SK-N-SH (cell line): ENCODE results near the gene PRDM13. TPM values are rescaled to one million over a fixed set of nuclear protein-coding genes. Genes with fewer than 3 reads are reported as not detected.
A peak's percentile ranks its signal among the peaks of the same experiment; 100 is the strongest.

ENCODE experiments used
- CTCF ChIA-PET: fragments of 300-600, 350-600 bp; formaldehyde crosslinking; extraction: SDS; loops from one replicate; lab custom pipeline; 2021; lab: Yijun Ruan, JAX
- POLR2A ChIA-PET: fragments of 350-600 bp; sonication (Branson Sonifier 250); formaldehyde crosslinking; extraction: SDS; loops from one replicate; lab custom pipeline; 2020; ENCODE audit warnings: antibody characterized with exemption, inconsistent platforms; lab: Yijun Ruan, JAX
- DNase-seq: peaks from one replicate; pipeline ENCODE4 v3.0.0; 2012
- H2AFZ ChIP-seq: fragments of 200-600 bp; sonication (generic); 2 replicates; pipeline ENCODE4 v1.8.1; 2016; ENCODE audit warnings: antibody characterized with exemption, mild to moderate bottlenecking, low read depth
- H3F3A ChIP-seq: fragments of 200-600 bp; sonication (generic); replicated peaks from 2 replicates; pipeline ENCODE3; 2016; ENCODE audit warnings: antibody characterized with exemption, mild to moderate bottlenecking; ENCODE audit not compliant: insufficient read depth
- H3K27ac ChIP-seq, 2 experiments: fragments of 200-500 bp in 1 of 2; fragments of 200-600 bp in 1 of 2; sonication (Bioruptor generic) in 1 of 2; sonication (generic), shearing (Covaris generic) in 1 of 2; 2 replicates each; pipeline versions ENCODE4 v1.5.1 to v1.6.1; 2014 to 2016; ENCODE audit warnings: low read depth in 2 of 2, inconsistent platforms in 1 of 2, low read length in 1 of 2, mild to moderate bottlenecking in 1 of 2, mixed read lengths in 1 of 2
- H3K27me3 ChIP-seq: fragments of 200-600 bp; sonication (generic), shearing (Covaris generic); 2 replicates; pipeline ENCODE4 v1.6.1; 2016; ENCODE audit warnings: mixed run types; ENCODE audit not compliant: insufficient read depth
- H3K36me3 ChIP-seq, 2 experiments: fragments of 200-500 bp in 1 of 2; fragments of 200-600 bp in 1 of 2; sonication (Bioruptor generic) in 1 of 2; sonication (generic) in 1 of 2; replicated peaks in 1 of 2; 2 replicates each; pipeline versions ENCODE3 to v1.5.1; 2014 to 2016; ENCODE audit warnings: low read length in 1 of 2, mild to moderate bottlenecking in 1 of 2; ENCODE audit not compliant: insufficient read depth in 2 of 2, control insufficient read depth in 1 of 2
- H3K4me1 ChIP-seq, 2 experiments: fragments of 200-500 bp in 1 of 2; fragments of 200-600 bp in 1 of 2; sonication (Bioruptor generic) in 1 of 2; sonication (generic), shearing (Covaris generic) in 1 of 2; 2 replicates each; pipeline versions ENCODE4 v1.5.1 to v1.6.1; 2014 to 2016; ENCODE audit warnings: low read depth in 1 of 2, low read length in 1 of 2, mixed run types in 1 of 2; ENCODE audit not compliant: insufficient read depth in 2 of 2, control insufficient read depth in 1 of 2
- H3K4me2 ChIP-seq: fragments of 200-600 bp; sonication (generic), shearing (Covaris generic); 2 replicates; pipeline ENCODE4 v1.6.1; 2017; ENCODE audit warnings: mixed run types
- H3K4me3 ChIP-seq, 2 experiments: fragments of 200-500 bp in 1 of 2; fragments of 200-600 bp in 1 of 2; sonication (Bioruptor generic) in 1 of 2; sonication (generic), shearing (Covaris generic) in 1 of 2; 2 replicates each; pipeline versions ENCODE4 v1.5.1 to v1.8.1; 2014 to 2016; ENCODE audit warnings: low read depth in 2 of 2, inconsistent platforms in 1 of 2, low read length in 1 of 2, mild to moderate bottlenecking in 1 of 2, mixed read lengths in 1 of 2, moderate library complexity in 1 of 2
- H3K79me2 ChIP-seq: fragments of 200-600 bp; sonication (generic); 2 replicates; pipeline ENCODE4 v1.8.1; 2017; ENCODE audit warnings: mild to moderate bottlenecking; ENCODE audit not compliant: insufficient read depth
- H3K9ac ChIP-seq: fragments of 200-600 bp; sonication (generic); 2 replicates; pipeline ENCODE4 v1.6.1; 2017; ENCODE audit warnings: mixed run types
- H3K9me2 ChIP-seq: fragments of 200-600 bp; sonication (generic); 2 replicates; pipeline ENCODE4 v1.6.1; 2017; ENCODE audit warnings: mixed run types
- H3K9me3 ChIP-seq: fragments of 200-600 bp; sonication (generic); 2 replicates; pipeline ENCODE4 v1.6.1; 2017; ENCODE audit warnings: mixed run types, mild to moderate bottlenecking, moderate library complexity
- H4K20me1 ChIP-seq: fragments of 200-600 bp; sonication (generic); 2 replicates; pipeline ENCODE4 v1.6.1; 2017; ENCODE audit warnings: mild to moderate bottlenecking, mixed run types; ENCODE audit not compliant: insufficient read depth
- CHD2 ChIP-seq: fragments of 150-350 bp; IDR thresholded peaks from 2 replicates; pipeline ENCODE4 v1.6.1; 2018; ENCODE audit warnings: low read length; ENCODE audit not compliant: partially characterized antibody
- EP300 ChIP-seq, 2 experiments: IDR thresholded peaks; 2 replicates each; pipeline versions ENCODE4 v1.4.0 to v1.6.1; 2012; ENCODE audit warnings: borderline replicate concordance in 1 of 2, low read depth in 1 of 2, low read length in 1 of 2
- EZH2phosphoT487 ChIP-seq: fragments of 200-600 bp; sonication (generic); IDR thresholded peaks from 2 replicates; pipeline ENCODE4 v1.6.1; 2017; ENCODE audit warnings: low read depth, mixed run types, mild to moderate bottlenecking, antibody characterized with exemption, moderate library complexity, borderline replicate concordance
- MXI1 ChIP-seq: IDR thresholded peaks from 2 replicates; pipeline ENCODE4 v1.6.1; 2012; ENCODE audit warnings: mild to moderate bottlenecking, low read depth, low read length, improper control_type of control experiment
- SIN3A ChIP-seq: IDR thresholded peaks from 2 replicates; pipeline ENCODE4 v1.6.1; 2012; ENCODE audit warnings: low read depth, mild to moderate bottlenecking, low read length, moderate library complexity, borderline replicate concordance
- TAF1 ChIP-seq: IDR thresholded peaks from 2 replicates; pipeline ENCODE4 v1.6.1; 2012; ENCODE audit warnings: low read depth, mild to moderate bottlenecking, low read length, moderate library complexity, borderline replicate concordance
- TEAD4 ChIP-seq: IDR thresholded peaks from 2 replicates; pipeline ENCODE4 v1.4.0; 2012; ENCODE audit warnings: mild to moderate bottlenecking, borderline replicate concordance; ENCODE audit not compliant: insufficient read depth
- WGBS: methylation state at CpG from one replicate; pipeline ENCODE4 v1.1.6; 2017; ENCODE audit warnings: low lambda C conversion rate; 5-methylcytosine and 5-hydroxymethylcytosine counted together
- polyA plus RNA-seq, 3 experiments: library from polyadenylated mRNA; depleted of rRNA; stranded (reverse); fragments of >200 nt; gene quantifications; 2 replicates each; pipeline ENCODE4 v1.2.3, GENCODE V29; 2012
- TF ChIP-seq, protein P1 (sequence below): fragments of 200-600 bp; sonication (generic); IDR thresholded peaks from 2 replicates; pipeline ENCODE4 v1.6.1; 2017; ENCODE audit warnings: antibody characterized with exemption, mild to moderate bottlenecking, moderate library complexity
- TF ChIP-seq, protein P2 (sequence below): IDR thresholded peaks from 2 replicates; pipeline ENCODE4 v1.4.0; 2012; ENCODE audit warnings: low read depth

Gene PRDM13
- polyA plus RNA-seq, 1 of the 3 experiments (the other 2 are of a cell fraction), result 0.02 TPM

DNA sequence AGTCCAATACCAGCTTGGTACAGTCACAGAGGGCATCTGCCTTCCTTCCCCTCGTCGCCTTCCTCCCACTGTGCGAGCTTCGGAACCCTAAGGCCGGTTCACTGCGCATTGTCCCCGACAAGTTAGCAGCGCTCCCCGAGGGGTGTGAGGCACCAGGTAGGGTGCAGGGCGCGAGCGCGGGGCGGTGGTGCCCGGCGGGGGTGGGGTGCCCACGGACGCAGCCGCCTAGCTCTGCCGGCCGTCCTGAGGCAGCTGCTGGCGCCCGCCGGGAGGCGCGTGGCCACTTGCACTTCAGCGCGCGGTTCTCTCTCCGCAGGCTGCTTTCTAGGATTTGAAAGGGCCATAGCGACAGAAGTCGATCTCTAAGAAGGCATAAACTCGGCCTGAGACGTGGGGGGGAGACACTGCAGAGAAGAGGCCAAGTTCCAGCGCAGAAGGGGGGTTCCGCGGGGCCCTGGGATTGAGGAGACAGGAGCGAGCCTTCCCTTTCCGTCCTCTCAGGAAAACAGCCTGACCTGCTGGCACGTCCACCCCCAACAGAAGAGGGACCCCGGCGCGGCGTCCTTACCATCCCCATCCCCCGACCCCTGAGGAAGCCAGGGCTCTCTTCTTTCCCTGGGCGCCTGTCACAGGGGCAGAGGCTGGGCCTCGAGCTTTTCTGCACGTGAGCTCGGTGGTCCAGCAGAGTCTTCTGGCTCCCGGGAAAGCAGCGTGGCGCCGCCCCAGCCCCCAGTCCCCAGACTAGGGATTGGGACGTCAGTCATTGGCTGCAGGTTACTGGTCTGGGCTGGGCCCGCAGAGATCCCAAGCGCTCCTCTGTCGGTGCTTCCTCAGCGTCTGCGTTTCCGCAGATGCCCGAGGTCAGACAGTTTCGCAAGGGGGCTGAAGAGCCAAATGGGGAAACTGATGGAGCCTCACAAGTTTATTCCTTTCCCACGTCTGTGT is 15.6 kb upstream of the PRDM13 start:
- Histone ChIP-seq H3K79me2 (no peaks in the 10 kb centered on the region), H3K9me2 (no peaks in the 10 kb centered on the region), H3F3A (no peaks in the 10 kb centered on the region), H3K27me3 (peaks cover 46% of the 10 kb centered on the region), H3K4me1 (peaks cover 0 to 12% of the 10 kb centered on the region in 2 experiments; a peak in 1 of 4 replicates), H3K9me3 (no peaks in the 10 kb centered on the region), H3K27ac (no peak overlapping the region), H3K36me3 (no peaks in the 10 kb centered on the region), H3K4me2 (peak overlapping the region; percentile 50), H3K4me3 (no peak overlapping the region), H3K9ac (no peak overlapping the region), H2AFZ (no peak overlapping the region), H4K20me1 (no peaks in the 10 kb centered on the region)
- TF ChIP-seq EZH2phosphoT487, result peak; percentile 4; the same call in 1 of the 2 replicates
- TF ChIP-seq, protein P1, sequence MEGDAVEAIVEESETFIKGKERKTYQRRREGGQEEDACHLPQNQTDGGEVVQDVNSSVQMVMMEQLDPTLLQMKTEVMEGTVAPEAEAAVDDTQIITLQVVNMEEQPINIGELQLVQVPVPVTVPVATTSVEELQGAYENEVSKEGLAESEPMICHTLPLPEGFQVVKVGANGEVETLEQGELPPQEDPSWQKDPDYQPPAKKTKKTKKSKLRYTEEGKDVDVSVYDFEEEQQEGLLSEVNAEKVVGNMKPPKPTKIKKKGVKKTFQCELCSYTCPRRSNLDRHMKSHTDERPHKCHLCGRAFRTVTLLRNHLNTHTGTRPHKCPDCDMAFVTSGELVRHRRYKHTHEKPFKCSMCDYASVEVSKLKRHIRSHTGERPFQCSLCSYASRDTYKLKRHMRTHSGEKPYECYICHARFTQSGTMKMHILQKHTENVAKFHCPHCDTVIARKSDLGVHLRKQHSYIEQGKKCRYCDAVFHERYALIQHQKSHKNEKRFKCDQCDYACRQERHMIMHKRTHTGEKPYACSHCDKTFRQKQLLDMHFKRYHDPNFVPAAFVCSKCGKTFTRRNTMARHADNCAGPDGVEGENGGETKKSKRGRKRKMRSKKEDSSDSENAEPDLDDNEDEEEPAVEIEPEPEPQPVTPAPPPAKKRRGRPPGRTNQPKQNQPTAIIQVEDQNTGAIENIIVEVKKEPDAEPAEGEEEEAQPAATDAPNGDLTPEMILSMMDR, result no peak
- DNase-seq, result peak; percentile 48
- POLR2A ChIA-PET, result interaction anchor here (1.0 kb wide), 1 partner anchor 22 kb away, joined by 4 read pairs; the partner anchor contains the start of gene CCNC
- CTCF ChIA-PET, result interaction anchor here (0.8 to 1.0 kb wide), 2 partner anchors 19 to 21 kb away, joined by 3 read pairs; no protein-coding TSS in a partner anchor
- WGBS, result 15% methylated on average over 51 of the region's 63 CpGs

DNA sequence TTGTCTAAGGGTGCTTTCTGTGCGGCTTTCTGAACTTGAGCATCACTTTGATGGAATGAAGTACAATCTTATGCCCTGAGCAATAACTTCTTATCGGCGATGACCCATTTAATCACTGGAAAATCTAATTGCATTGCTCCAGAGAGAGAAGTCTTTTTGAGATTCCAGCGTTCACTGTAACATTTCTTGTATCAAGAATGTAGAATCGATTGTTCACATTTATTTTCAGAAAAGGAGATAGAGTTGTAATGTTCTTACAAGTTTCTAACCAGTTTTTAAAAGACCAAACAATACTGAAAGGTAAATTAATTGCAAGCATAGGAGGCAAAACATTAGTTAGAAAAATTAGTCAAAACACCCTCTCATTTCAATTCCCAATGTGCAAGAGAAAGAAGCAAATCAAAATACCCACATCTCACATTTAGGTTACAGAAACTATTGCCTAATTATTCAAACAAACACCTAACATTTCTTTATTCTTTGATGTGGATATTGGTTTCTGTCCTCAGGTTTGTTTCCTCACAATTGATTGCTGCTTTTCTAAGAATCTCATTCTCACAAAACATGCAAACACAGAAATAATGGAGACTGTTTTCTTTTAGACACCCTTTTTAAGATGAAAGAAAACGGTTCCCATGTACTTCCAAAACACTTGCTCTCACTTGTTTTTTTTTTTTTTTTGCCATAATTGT is 14.8 kb upstream of the PRDM13 start:
- Histone ChIP-seq H2AFZ (no peak overlapping the region), H3K27ac (no peak overlapping the region), H3F3A (no peaks in the 10 kb centered on the region), H3K9me2 (no peaks in the 10 kb centered on the region), H3K4me3 (no peak overlapping the region), H4K20me1 (no peaks in the 10 kb centered on the region), H3K36me3 (no peaks in the 10 kb centered on the region), H3K79me2 (no peaks in the 10 kb centered on the region), H3K9ac (no peak overlapping the region), H3K9me3 (no peaks in the 10 kb centered on the region), H3K4me2 (0 out of 2 replicates have a peak overlapping the region, but pooled peaks have one; percentile 50), H3K4me1 (peaks cover 0 to 12% of the 10 kb centered on the region in 2 experiments; a peak in 1 of 4 replicates), H3K27me3 (peaks cover 54% of the 10 kb centered on the region)
- ChIA-PET CTCF (no interaction called here), POLR2A (no interaction called here)
- TF ChIP-seq MXI1 (no peak), SIN3A (no peak), CHD2 (no peak), EP300 (IDR thresholded peaks at IDR 0.05; ENCODE audit: borderline replicate concordance in 1 of 2, low read depth in 1 of 2, low read length in 1 of 2) (no peak), TEAD4 (no peak), TAF1 (no peak)
- TF ChIP-seq, protein P2, sequence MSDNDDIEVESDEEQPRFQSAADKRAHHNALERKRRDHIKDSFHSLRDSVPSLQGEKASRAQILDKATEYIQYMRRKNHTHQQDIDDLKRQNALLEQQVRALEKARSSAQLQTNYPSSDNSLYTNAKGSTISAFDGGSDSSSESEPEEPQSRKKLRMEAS, result no peak
- DNase-seq, result no peak
- 7% methylated on average over 6 of the region's 6 CpGs for WGBS
